G401 (cell line): ENCODE results near the gene CTSA. TPM values are rescaled to one million over a fixed set of nuclear protein-coding genes. Genes with fewer than 3 reads are reported as not detected.

Source experiments
- DNase-seq: peaks from one replicate; pipeline ENCODE4 v3.0.0-alpha.2; 2015; ENCODE audit warnings: low spot score
- in situ Hi-C: cut with HindIII; loops from 2 replicates; pipeline ENCODE4 v1.10.0; 2016; ENCODE audit warnings: low sequenced_read_pairs, mixed read lengths
- total RNA-seq: library from RNA; depleted of rRNA; stranded (reverse); fragments of >200 nt; shearing (Covaris generic); gene quantifications from 2 replicates; pipeline ENCODE4 v1.2.3, GENCODE V29; 2014; rRNA removed

The CTSA gene
- total RNA-seq, 1 experiment from 2014 or later: 28.9 TPM

GRCh38 chr20:45947110-45947866, 56.2 kb downstream of the CTSA start:
- in situ Hi-C loops: no loop called here

GRCh38 chr20:45948261-45948733, 57.2 kb downstream of the CTSA start:
- no peak for DNase-seq
- in situ Hi-C loops: no loop called here

More at GRCh38 chr20:45947110-45947866, 56.2 kb downstream of the CTSA start:
- DNase-seq: no peak

Other genes starting within 250 kb of the CTSA start
- not detected in 2 replicates for gene WFDC11, start 221.1 kb upstream of the CTSA start, total RNA-seq
- not detected in 2 replicates for gene WFDC13, start 189.3 kb upstream of the CTSA start, total RNA-seq
- not detected in 2 replicates for gene WFDC10B, start 186.3 kb upstream of the CTSA start, total RNA-seq
- gene SPINT4, start 169.0 kb upstream of the CTSA start, total RNA-seq: not detected in 2 replicates
- gene WFDC3, start 99.5 kb upstream of the CTSA start, total RNA-seq: not detected in 2 replicates
- 40.4 and 43.3 TPM in 2 replicates for gene DNTTIP1, start 99.4 kb upstream of the CTSA start, total RNA-seq
- 75.4 and 83.0 TPM in 2 replicates for gene UBE2C, start 78.7 kb upstream of the CTSA start, total RNA-seq
- 1.3 and 1.8 TPM in 2 replicates for gene TNNC2, start 64.0 kb upstream of the CTSA start, total RNA-seq
- 26.5 and 45.6 TPM in 2 replicates for gene SNX21, start 57.5 kb upstream of the CTSA start, total RNA-seq
- 32.4 and 43.3 TPM in 2 replicates for gene ACOT8, start 33.9 kb upstream of the CTSA start, total RNA-seq
- gene ZSWIM3, start 33.7 kb upstream of the CTSA start, total RNA-seq: 2.9 and 4.9 TPM in 2 replicates
- gene ZSWIM1, start 10.1 kb upstream of the CTSA start, total RNA-seq: 9.6 and 11.3 TPM in 2 replicates
- 1.0 TPM in 1 of 2 replicates, not detected in the other for gene SPATA25, start 3.7 kb upstream of the CTSA start, total RNA-seq
- gene NEURL2, start 127 bp upstream of the CTSA start, total RNA-seq: 6.6 and 7.0 TPM in 2 replicates
- 129 and 156 TPM in 2 replicates for gene PLTP, start 20.8 kb downstream of the CTSA start, total RNA-seq
- gene PCIF1, start 43.3 kb downstream of the CTSA start, total RNA-seq: 11.6 and 17.7 TPM in 2 replicates
- gene ZNF335, start 80.9 kb downstream of the CTSA start, total RNA-seq: 7.2 and 11.1 TPM in 2 replicates
- gene MMP9, start 117.6 kb downstream of the CTSA start, total RNA-seq: not detected in 2 replicates
- 0.03 and 0.43 TPM in 2 replicates for gene SLC12A5, start 137.9 kb downstream of the CTSA start, total RNA-seq
- gene NCOA5, start 198.6 kb downstream of the CTSA start, total RNA-seq: 7.4 and 13.7 TPM in 2 replicates
- 0.10 TPM in 1 of 2 replicates, not detected in the other for gene CD40, start 227.0 kb downstream of the CTSA start, total RNA-seq